RPMI7951 (cell line): ENCODE measurements around the gene PLN. TPM values are rescaled to one million over a fixed set of nuclear protein-coding genes. Genes with fewer than 3 reads are reported as not detected.
A peak's percentile ranks its signal among the peaks of the same experiment; 100 is the strongest.

ENCODE experiments used
- DNase-seq: peaks from one replicate; pipeline ENCODE4 v3.0.0-alpha.2; 2012; ENCODE audit warnings: low read depth
- total RNA-seq: library from RNA; depleted of rRNA; stranded (reverse); fragments of >200 nt; shearing (Covaris generic); gene quantifications from 2 replicates; pipeline ENCODE4 v1.2.3, GENCODE V29; 2014

The PLN gene
- total RNA-seq, 1 experiment from 2014 or later: not detected

- no peak for DNase-seq
Observed at GRCh38 chr6:118537574-118537973, 10.5 kb upstream of the PLN start.

DNA sequence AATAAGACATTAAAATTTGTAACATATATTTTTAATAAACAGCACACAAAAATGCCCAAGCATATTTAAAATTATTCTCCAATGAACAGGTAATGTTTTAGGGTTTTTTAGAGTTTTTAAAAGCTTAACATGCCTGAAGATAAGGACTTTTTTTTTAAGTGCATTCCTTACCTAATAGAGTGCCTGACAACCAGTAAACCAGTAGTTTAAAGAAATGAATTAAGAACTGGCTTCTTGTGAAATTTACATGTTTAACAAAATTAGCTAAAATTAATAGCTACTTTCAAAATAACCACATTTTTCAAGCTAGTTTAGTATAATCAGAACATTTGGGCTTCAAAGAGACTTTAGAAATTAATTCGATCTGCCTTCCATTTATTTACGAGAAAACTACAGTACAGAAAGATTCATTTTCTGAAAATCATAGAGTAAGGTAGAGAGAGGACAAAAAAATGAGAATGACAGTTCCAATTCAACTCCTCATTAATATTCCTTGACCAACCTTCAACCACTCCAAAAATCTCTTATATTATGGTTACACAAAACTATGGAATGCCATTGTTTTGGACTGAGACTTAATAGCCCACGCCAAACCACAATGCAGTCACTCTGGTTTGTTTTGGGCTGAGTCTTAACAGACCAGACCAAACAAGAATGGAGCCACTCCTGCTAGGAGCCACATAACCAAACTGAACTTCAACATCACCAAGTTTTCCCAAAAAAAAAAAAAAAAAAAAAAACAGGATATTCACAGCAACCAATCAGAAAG lies 5.7 kb upstream of the PLN start:
- DNase-seq: peak; percentile 46

GRCh38 chr6:118544105-118544504 lies 4.0 kb upstream of the PLN start:
- no peak for DNase-seq

DNA sequence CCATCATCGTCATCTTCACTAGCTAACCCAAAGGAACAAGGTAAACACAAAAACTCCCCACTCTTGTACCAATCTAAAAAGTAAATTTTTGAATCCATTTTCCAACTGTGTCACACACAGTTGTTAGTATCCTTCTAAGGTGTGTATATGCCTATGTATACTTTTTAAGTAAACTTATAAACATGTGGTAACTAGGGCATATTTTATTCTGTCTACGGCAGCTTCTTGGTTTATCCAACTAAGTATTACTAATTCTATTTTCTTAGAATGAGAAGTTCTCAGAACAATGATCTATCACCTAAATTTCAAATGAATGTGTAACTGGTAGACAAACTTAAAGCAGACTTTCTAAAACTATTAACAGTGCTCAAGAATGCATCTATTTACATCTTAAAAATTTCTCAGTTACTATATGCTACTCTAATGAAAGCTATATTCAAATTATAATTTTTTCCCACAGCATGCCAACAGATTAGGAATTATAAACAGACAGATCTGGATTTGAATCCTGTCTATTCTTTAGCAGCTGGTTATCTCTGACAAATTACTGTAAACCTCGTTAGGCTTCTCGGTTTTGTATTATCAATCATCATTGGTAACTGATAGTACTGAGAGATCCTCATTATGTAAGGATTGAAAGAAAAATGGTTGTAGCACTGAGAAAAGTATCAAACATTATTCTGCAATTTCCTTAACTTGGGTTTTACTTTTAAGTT lies 1.8 kb upstream of the PLN start:
- no peak for DNase-seq

DNA sequence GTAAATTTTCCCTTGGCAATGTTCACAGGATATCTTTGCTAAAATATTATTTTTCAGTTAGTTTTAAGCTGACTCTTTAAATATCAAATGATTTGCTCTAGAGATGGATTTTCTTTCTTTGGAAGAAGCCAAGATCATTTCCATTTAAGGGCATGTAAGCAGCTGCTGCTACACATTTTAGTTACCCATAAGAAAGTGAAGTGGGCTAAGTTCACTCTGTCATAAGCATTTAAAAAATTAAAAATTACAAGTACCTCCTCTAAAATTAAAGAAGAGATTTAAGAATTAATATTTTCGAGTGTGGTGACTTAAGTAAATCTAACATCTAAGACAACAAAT lies 1.2 kb upstream of the PLN start:
- no peak for DNase-seq

- DNase-seq: no peak
Observed at GRCh38 chr6:118548613-118549012, 517 bp downstream of the PLN start.

DNA sequence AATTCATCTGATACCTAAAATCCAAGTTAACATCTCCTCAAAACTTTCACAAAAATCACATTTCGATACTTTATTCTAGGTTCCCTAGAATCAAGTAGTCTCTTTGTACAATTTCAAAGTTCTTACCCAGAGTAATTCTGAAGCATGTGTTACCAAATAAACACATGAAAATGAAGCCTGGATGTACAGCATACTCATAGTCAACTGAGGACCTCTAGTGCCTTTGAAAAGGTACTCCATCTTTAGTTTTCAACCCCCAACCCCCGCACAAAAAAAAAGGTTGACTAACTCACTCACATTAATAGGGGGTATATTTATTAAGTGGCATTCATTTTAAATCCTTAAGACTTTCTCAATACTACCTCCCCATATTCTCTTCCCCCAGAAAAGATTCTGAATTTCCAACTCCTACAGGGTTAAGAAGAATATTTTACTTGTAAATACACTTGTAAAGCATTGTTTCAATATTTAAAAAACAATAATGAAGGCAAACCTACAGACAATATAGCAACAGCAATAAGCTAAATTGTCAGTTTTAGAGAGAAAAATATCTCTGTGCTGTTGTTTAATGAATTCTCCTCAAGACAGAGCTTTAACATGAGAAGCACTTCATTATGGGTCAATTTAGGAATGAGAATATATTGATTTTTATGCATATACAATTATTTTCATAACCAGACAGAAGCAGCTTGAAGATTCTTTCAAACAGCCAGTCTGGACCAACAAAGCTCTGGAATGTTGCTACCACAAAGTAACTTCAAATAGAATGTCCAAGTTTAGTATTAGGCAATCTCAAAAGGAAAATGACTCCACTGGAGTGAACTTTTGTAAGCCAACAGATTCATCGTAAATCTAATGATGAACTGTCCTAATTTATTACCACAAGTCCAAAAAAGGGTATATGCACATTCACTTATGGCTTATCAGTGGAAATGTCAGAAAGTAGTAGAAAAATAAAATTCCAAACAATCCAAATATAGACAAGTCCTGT lies 3.3 kb downstream of the PLN start:
- peak; percentile 49 for DNase-seq

DNA sequence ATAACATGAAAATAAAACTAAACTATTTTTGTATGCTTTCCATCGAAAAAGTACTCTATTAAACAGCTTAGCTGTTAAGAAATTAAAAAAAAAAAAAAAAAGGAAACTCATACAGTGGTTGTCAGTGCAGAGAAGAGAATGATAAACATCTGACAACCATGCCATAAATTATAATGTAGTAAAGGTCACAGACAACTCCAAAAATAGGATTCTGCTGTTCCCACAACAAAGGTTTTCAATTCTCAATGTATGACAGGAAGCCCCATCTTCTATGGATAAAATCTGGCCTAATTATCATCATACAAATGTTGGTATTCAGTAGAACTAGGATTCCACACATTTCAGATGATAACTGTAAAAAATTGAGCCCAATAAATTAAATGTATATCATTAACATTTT lies 5.0 kb downstream of the PLN start:
- DNase-seq: no peak

- DNase-seq: no peak
Observed at GRCh38 chr6:118554698-118555097, 6.6 kb downstream of the PLN start.

- no peak for DNase-seq
Observed at GRCh38 chr6:118558464-118559217, 10.5 kb downstream of the PLN start.

DNA sequence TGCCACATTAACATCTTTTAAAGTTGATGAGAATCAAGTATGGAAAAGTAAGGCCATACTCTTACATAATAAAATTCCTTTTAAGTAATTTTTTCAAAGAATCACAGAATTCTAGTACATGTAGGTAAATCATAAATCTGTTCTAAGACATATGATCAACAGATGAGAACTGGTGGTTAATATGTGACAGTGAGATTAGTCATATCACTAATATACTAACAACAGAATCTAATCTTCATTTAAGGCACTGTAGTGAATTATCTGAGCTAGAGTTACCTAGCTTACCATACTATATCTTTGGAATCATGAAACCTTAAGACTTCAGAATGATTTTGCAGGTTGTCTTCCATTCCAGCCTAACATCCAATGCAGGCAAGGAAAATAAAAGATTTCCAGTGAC lies 11.6 kb downstream of the PLN start:
- no peak for DNase-seq

GRCh38 chr6:118562248-118562647 lies 14.2 kb downstream of the PLN start:
- no peak for DNase-seq

DNA sequence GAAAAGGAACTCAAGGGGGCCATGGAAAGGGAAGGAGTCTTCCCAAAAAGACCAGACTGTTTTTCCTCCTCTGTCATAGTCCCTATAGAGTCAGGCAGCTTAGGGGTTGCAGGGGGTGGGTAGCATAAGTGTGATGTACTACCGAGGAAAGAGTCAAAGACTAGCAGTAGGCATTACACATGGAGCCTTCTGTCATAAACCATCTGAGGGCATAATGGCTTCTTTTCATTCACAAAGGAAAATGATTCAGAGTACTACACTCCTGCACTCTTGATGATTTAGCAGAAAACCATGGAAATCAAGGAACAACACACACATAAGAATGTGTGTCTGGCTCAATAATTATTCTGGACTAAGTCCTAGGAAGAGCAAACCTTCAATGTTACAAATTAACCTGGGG lies 14.9 kb downstream of the PLN start:
- peak; percentile 20 for DNase-seq

- no peak for DNase-seq
Observed at GRCh38 chr6:118565311-118565960, 17.3 kb downstream of the PLN start.

- no peak for DNase-seq
Observed at GRCh38 chr6:118567974-118568373, 19.9 kb downstream of the PLN start.

GRCh38 chr6:118569498-118569897 lies 21.4 kb downstream of the PLN start:
- DNase-seq: no peak

- no peak for DNase-seq
Observed at GRCh38 chr6:118571121-118571520, 23.0 kb downstream of the PLN start.

GRCh38 chr6:118574051-118574865 lies 26.2 kb downstream of the PLN start:
- DNase-seq: no peak

- DNase-seq: no peak
Observed at GRCh38 chr6:118577972-118578371, 29.9 kb downstream of the PLN start.

- DNase-seq: peak; percentile 14
Observed at GRCh38 chr6:118578617-118579016, 30.5 kb downstream of the PLN start.
